ENCODE results near the gene FHIT. TPM values are rescaled to one million over a fixed set of nuclear protein-coding genes. Genes with fewer than 3 reads are reported as not detected.

Gene FHIT
- total and polyA plus RNA-seq, 11 donors, result 4.2 to 26.8 (median 16.5) TPM

- TF ChIP-seq POLR2A (IDR thresholded peaks at IDR 0.05), result no peak
- intact Hi-C loops (cut with DNase I), result no loop called here
- H3K4me3 ChIP-seq, result no peak overlapping the region
- H3K27ac ChIP-seq, result no peak overlapping the region
- no peaks in the 10 kb centered on the region for H3K4me1 ChIP-seq
- no peak for ATAC-seq
- no peaks in the 10 kb centered on the region for H3K36me3 ChIP-seq
- DNase-seq, result no peak
- H3K9me3 ChIP-seq, result no peaks in the 10 kb centered on the region
- no peaks in the 10 kb centered on the region for H3K27me3 ChIP-seq
Measured at GRCh38 chr3:59752925-59753324, 1498.3 kb downstream of the FHIT start.

DNA sequence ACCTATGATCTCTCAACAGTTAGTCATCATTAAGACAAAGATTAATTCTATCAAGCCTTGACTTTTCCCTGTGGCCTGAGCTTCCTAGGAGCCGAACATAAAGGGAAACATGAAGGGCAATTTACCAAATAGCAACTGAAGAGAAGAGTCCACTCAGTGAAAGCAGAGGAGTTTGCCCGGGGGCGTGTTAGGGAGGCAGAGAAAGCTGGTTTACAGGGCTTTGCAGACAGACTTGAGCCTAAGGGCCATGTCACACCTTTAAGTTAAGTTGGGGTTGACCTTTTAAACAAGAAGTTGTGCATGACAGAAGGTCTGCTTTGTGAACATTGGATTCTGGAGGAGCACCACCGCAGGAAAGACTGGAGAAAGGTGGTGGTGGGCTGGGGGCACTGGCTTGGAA is 1499.6 kb downstream of the FHIT start:
- H3K27me3 ChIP-seq, result no peaks in the 10 kb centered on the region
- H3K4me1 ChIP-seq, result no peaks in the 10 kb centered on the region
- intact Hi-C loops (cut with DNase I), result no loop called here
- no peak for DNase-seq
- TF ChIP-seq, protein P1, sequence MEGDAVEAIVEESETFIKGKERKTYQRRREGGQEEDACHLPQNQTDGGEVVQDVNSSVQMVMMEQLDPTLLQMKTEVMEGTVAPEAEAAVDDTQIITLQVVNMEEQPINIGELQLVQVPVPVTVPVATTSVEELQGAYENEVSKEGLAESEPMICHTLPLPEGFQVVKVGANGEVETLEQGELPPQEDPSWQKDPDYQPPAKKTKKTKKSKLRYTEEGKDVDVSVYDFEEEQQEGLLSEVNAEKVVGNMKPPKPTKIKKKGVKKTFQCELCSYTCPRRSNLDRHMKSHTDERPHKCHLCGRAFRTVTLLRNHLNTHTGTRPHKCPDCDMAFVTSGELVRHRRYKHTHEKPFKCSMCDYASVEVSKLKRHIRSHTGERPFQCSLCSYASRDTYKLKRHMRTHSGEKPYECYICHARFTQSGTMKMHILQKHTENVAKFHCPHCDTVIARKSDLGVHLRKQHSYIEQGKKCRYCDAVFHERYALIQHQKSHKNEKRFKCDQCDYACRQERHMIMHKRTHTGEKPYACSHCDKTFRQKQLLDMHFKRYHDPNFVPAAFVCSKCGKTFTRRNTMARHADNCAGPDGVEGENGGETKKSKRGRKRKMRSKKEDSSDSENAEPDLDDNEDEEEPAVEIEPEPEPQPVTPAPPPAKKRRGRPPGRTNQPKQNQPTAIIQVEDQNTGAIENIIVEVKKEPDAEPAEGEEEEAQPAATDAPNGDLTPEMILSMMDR (IDR thresholded peaks at IDR 0.05), result no peak
- TF ChIP-seq POLR2A (IDR thresholded peaks at IDR 0.05), result no peak
- no peak overlapping the region for H3K27ac ChIP-seq
- H3K9me3 ChIP-seq, result no peaks in the 10 kb centered on the region
- no peaks in the 10 kb centered on the region for H3K36me3 ChIP-seq
- WGBS, 4 donors, result 90 to 95% (median 93%) methylated on average over 4 of the region's 4 CpGs
- no peak overlapping the region for H3K4me3 ChIP-seq
- no peak for ATAC-seq

- no peak overlapping the region for H3K27ac ChIP-seq
- H3K27me3 ChIP-seq, result no peaks in the 10 kb centered on the region
- TF ChIP-seq, protein P1 (IDR thresholded peaks at IDR 0.05), result no peak
- TF ChIP-seq POLR2A (IDR thresholded peaks at IDR 0.05), result no peak
- WGBS, 4 donors, result 69 to 85% (median 75%) methylated on average over 1 of the region's 1 CpG
- no peak for ATAC-seq
- H3K9me3 ChIP-seq, result no peaks in the 10 kb centered on the region
- DNase-seq, result no peak
- intact Hi-C loops (cut with DNase I), result no loop called here
- H3K36me3 ChIP-seq, result no peaks in the 10 kb centered on the region
- no peak overlapping the region for H3K4me3 ChIP-seq
- no peaks in the 10 kb centered on the region for H3K4me1 ChIP-seq
Measured at GRCh38 chr3:59750391-59750790, 1500.9 kb downstream of the FHIT start.

GRCh38 chr3:59749291-59749690 is 1502.0 kb downstream of the FHIT start:
- Histone ChIP-seq H3K9me3 (no peaks in the 10 kb centered on the region), H3K4me1 (no peaks in the 10 kb centered on the region), H3K36me3 (no peaks in the 10 kb centered on the region), H3K27me3 (no peaks in the 10 kb centered on the region), H3K27ac (no peak overlapping the region), H3K4me3 (no peak overlapping the region)
- no peak for DNase-seq
- 75 to 86% (median 76%) methylated on average over 6 of the region's 6 CpGs for WGBS, 4 donors
- intact Hi-C loops (cut with DNase I), result no loop called here
- TF ChIP-seq POLR2A (IDR thresholded peaks at IDR 0.05), result no peak
- TF ChIP-seq, protein P1 (IDR thresholded peaks at IDR 0.05), result no peak
- ATAC-seq, result no peak

- ATAC-seq (no peak), DNase-seq (no peak)
- H3K4me1 ChIP-seq, result no peaks in the 10 kb centered on the region
- H3K9me3 ChIP-seq, result no peaks in the 10 kb centered on the region
- H3K36me3 ChIP-seq, result no peaks in the 10 kb centered on the region
- intact Hi-C loops (cut with DNase I), result no loop called here
- H3K27me3 ChIP-seq, result no peaks in the 10 kb centered on the region
- 83 to 97% (median 95%) methylated on average over 3 of the region's 3 CpGs for WGBS, 4 donors
- no peak overlapping the region for H3K4me3 ChIP-seq
- TF ChIP-seq, protein P1 (IDR thresholded peaks at IDR 0.05), result no peak
- TF ChIP-seq POLR2A (IDR thresholded peaks at IDR 0.05), result no peak
- no peak overlapping the region for H3K27ac ChIP-seq
Measured at GRCh38 chr3:59746585-59746984, 1504.7 kb downstream of the FHIT start.
